ENCODE results near the gene SUMF1.

Gene SUMF1

GRCh38 chr3:4413467-4413866 lies 53.6 kb downstream of the SUMF1 start:
- DNase-seq (ENCODE audit: low spot score) = no peak

GRCh38 chr3:4411833-4412232 lies 55.2 kb downstream of the SUMF1 start:
- no peak for DNase-seq (ENCODE audit: low spot score)

GRCh38 chr3:4411236-4411635 lies 55.8 kb downstream of the SUMF1 start:
- no peak for DNase-seq (ENCODE audit: low spot score)

DNA sequence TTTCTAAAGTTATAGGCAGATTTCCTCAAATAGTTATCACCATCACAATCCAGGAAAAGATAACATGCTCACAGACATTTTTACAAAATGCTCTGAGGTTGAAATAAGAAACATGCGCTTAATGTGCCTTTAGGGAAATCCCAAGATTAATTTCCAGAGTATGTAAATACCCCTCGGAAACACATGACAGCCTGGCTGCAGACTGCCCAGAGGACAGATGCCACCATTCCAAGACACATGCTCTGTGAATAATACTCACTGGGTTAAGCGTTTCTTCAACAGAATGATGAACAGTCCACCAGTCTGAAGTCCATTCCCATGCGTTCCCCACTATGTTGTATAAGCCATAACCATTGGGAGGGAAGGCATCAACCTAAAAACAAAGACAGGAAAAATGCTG lies 56.5 kb downstream of the SUMF1 start:
- no peak for DNase-seq (ENCODE audit: low spot score)

GRCh38 chr3:4409971-4410573 lies 57.0 kb downstream of the SUMF1 start:
- DNase-seq (ENCODE audit: low spot score) = no peak

- no peak for DNase-seq (ENCODE audit: low spot score)
These were observed 57.7 kb downstream of the SUMF1 start for GRCh38 chr3:4409415-4409814.

GRCh38 chr3:4408958-4409357 lies 58.1 kb downstream of the SUMF1 start:
- no peak for DNase-seq (ENCODE audit: low spot score)

- no peak for DNase-seq (ENCODE audit: low spot score)
These were observed 59.1 kb downstream of the SUMF1 start for GRCh38 chr3:4407941-4408340.

- no peak for DNase-seq (ENCODE audit: low spot score)
These were observed 60.1 kb downstream of the SUMF1 start for GRCh38 chr3:4406746-4407568.

DNA sequence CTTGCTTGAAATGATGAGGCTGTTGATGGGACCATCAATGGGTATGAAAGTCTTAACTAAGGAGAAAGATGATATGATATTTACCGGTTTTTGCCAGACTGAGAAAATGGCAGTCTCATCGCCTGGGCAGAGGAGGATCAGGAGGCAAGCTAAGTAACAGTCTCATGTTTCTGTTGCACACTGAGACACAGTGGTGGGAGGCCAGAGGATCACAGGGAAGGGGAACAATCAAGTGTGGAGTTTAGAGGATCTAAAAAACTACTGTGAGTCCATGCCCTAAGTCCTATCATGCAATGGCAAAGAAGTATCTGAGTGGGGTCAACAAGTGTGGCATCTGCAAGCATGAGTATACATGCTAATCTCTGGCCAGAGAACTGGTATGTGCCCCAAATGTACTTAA lies 62.2 kb downstream of the SUMF1 start:
- no peak for DNase-seq (ENCODE audit: low spot score)

DNA sequence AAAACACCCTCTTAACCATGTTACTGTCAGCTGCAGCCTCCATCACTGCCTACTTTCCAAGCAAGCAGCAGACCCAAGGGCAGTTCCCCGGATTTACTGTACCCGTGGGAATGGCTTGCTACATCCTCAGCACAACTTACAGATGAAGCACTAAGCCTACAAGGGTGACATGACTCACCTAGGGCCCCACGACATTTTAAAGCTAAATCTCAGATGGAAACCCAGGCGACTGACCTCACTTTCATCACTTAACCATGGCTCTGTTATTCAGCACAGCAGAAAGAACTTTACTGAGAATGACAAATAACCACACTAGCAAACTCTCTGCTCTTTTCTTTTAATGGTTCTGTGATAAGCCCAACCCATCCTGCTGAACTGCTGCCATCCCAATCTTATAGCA lies 65.6 kb downstream of the SUMF1 start:
- DNase-seq (ENCODE audit: low spot score) = no peak

GRCh38 chr3:4399476-4399875 lies 67.6 kb downstream of the SUMF1 start:
- DNase-seq (ENCODE audit: low spot score) = no peak

DNA sequence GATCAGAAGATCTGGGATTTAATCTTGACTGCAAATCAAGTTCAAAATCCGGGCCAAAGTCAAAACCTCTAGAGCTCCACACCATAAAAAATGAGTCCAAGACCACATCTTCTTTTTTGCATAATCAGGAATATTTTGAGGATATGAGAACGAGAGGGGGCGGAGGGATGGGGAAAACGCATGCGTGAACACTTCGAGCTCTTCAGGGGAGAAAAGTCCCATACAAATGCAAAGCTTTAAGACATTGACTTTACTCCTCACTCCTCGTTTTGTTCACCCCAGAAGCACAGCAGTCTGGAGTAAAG lies 68.2 kb downstream of the SUMF1 start:
- no peak for DNase-seq (ENCODE audit: low spot score)

GRCh38 chr3:4398120-4398940 lies 68.7 kb downstream of the SUMF1 start:
- no peak for DNase-seq (ENCODE audit: low spot score)

GRCh38 chr3:4397466-4397865 lies 69.6 kb downstream of the SUMF1 start:
- no peak for DNase-seq (ENCODE audit: low spot score)

DNA sequence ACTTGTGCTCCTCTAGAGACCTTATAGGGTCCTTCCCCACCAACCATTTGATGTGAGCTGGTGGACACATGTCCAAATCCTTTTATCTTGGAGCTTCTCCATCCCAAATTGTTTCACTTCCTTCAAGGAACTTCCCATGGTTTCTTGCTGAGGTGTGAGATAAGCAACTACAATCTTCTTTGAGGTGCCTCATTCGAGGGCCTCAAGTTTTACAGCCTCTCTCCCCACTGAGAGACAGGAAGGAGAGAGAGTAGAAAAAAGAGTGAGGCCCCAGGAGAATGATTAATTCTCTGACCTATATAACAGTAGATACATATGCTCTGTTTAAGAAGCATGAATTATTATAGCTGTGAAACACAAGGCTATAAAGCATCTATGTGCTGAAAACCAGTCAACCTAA lies 70.5 kb downstream of the SUMF1 start:
- DNase-seq (ENCODE audit: low spot score) = no peak

- DNase-seq (ENCODE audit: low spot score) = no peak
These were observed 71.1 kb downstream of the SUMF1 start for GRCh38 chr3:4396006-4396405.

DNA sequence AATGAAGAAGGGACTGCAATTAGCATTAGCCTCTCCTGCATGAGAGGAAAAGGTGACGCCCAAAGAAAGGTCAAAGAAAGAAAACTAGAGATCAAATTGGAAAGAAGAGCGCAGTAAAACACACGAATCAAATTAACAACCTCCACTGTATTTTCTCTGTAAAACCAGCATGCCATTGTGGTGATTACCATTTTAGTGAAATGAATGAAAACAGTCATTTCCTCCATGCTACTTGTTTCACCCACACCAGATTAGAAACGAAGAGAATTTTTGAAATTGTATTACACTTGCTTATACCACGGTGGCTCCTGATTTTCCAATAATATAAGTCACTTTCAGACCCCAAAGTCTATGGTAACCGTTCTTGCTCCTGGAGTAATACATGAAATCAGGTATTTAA lies 71.6 kb downstream of the SUMF1 start:
- DNase-seq (ENCODE audit: low spot score) = no peak

DNA sequence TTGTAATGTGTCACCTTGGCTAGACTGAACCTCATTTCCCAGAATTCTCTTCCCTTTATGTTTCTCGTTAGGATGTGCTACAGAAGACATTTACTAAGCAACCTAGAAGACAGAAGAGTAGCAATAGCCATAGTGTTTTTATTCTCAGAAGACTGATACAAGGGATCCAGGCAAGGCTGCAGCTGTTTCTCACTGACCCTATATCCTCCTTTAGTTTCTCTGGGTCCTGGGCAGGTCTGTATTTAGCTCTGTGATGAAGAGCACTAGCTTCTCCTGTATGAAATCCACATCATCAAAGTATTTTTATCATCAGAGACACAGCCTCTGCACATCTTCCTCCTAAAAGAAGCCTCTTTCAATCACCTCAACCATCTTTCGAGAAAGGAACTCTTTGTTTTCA lies 72.5 kb downstream of the SUMF1 start:
- no peak for DNase-seq (ENCODE audit: low spot score)

DNA sequence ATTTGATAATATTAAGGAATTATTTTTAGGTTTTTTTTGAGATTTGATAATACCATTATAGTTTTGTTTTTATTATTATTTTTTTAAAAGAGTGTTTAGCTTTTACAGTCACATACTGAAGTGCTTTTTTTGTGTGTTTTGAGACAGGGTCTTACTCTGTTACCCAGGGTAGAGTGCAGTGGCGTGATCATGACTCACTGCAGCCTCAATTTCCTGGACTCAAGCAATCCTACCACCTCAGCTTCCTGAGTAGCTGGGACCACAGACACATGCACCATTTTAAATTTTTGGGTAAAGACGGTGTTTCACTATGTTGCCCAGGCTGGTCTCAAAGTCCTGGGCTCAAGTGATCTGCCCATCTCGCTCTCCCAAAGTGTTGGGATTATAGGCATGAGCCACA lies 73.0 kb downstream of the SUMF1 start:
- DNase-seq (ENCODE audit: low spot score) = no peak

GRCh38 chr3:4392992-4393391 lies 74.1 kb downstream of the SUMF1 start:
- no peak for DNase-seq (ENCODE audit: low spot score)

DNA sequence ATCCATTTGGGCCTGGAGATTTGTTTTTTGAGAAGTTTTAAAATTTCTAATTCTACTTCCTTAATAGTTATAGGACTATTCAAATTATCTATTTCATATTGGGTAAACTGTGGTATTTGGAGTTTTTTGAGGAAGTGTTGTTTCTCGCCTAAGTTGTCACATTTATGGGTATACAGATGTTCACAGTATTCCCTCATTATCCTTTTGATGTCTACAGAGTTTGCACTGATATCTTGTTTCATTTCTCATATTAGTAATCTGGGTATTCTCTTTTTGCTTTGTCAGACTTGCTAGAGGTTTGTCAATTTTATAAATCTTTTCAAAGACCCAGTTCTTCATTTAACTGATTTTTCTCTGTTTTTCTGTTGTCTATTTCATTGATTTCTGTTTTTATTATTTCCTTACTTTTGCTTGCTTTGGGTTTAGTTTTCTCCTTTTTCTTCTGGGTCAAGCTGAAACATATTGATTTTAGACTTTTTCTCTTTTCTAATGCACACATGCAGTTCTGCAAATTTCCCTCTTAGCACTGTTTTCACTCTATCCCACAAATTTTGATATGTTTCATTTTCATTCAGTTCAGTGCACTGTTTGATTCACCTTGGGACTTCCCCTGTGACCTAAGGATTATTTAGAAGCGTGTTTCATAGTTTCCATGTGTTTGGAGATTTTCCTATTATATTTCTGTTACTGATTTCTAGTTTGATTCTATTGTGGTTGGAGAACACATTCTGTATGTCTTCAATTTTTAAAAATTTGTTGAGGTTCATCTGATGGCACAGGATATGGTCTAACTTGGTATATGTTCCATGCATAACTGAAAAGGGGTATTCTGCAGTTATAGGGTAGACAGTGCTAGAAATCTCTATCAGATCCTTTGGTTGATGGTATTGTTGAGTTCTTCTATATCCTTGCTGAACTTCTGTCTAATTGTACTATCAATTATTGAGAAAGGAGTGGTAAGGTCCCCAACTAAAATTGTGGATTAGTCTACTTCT lies 79.6 kb downstream of the SUMF1 start:
- DNase-seq (ENCODE audit: low spot score) = no peak

Data from globus pallidus (tissue), 1 donor.